CMK (cell line): ENCODE measurements around the gene AANAT.
A peak's percentile ranks its signal among the peaks of the same experiment; 100 is the strongest.

ENCODE experiments used
- DNase-seq: peaks from one replicate; pipeline ENCODE4 v3.0.0-alpha.2; 2010; ENCODE audit warnings: low read depth

The AANAT gene

DNA sequence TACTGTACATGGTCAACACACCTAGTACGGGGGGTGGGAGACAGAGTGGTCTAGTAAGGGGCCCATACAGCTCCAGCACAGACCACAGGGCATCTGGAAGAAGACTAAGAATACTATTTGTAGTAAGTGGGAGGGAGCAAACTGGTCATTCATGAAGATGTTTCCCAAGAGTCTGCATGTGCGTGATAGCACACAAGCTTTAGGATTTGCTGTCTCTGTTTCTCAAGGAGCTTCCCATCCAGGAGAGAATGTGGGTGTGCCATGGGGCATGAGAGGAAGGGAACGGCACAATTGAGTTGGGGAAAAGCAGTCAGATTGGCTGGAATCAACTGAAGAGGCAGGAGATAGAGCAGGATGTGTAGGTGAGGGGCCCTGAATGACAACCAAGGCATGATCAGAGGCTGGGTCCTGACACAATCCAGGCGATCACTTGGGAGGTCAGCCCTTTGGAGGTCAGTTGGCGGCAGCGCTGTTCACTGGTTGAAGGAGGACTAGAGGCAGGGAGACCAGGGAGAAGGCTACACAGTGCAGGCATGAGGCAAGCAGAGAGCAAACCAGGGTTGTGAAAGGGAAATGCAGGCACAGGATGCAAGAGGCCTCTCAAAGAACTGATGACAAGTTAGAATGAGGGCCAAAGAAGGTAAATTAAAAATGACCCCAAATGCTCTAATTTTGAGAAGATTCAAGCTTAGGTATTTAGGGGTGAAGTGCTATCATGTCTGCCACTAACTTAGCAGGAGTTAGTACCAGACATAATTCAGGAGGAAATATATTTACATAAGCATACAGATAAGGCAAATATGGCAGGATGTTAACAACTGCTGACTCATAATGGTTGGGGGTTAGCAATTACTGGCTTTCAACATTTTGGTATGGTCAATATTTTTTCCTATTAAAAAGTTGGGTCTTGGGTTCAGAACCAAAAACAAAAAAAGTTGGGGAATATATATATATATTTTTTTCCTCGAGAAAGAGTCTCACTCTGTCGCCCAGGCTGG is 24.8 kb upstream of the AANAT start:
- DNase-seq = no peak

DNA sequence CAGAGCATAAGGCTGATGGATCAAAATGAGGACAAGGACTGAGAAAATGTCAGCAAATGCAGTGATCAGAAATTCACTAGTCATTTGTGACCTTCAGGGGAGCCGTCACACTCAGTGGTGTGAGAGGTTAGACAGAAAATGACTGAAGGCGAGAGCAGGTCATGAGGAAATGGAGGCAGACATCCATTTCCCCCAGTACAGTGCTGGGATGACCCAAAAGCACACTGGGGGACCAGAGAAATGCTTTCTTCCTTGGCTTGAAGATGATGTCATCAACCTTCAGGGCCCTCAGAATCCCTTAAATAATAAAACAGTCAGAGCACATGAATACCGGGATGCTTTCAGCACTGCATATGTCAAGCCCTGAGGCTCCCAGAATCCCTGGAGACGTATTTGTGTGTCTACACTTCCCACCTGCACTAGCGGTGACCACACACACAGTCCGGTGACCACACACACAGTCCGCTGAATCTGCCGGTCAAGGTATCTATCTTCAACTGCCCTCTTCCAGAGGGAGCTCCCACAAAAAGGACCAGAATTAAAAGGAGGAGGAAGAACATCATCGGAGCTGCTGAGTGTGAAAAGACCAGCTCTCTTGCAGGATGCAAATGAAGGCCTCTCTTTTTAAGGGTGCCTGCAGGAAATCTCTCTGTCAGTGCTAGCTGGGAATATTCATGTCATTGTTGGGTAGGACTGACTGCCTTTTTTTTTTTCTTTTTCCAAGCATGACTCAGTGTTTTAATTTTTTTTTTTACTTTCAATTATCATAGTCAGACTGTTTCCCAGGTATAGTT is 22.7 kb upstream of the AANAT start:
- no peak for DNase-seq

DNA sequence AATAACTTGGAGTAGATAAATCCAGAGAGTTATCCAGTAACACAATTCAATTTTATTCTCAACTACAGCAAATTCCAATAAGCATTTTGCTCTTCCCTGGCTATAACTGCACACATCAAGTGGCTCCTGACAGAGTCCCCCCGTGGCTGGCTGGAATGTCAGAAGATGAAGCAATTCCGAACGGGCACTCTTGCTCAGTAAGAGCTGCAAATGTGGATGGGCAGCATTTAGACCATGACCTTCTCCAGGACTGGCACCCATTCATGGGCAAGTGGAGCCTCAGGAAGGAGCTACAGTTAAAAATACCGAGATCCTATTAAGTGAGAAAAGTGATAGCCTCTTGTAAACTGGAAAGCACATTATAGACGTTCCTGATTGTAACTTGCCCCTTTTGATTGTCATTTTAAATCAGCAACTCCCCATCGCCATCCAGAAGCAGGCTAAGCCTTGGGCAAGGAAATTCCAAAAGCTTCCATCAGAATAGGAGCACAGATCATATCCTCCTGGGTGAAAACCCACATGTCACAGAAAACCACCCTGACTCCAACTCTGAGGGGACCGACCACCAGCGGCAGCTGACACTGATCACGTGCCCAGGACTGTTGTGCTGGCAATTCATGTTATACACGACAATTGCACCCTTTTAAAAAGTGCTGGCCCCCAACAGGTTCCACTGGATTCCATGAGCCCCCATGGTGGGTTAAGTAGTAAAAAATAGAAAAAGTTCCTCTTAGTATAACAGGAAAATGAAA is 21.5 kb upstream of the AANAT start:
- DNase-seq = no peak

DNA sequence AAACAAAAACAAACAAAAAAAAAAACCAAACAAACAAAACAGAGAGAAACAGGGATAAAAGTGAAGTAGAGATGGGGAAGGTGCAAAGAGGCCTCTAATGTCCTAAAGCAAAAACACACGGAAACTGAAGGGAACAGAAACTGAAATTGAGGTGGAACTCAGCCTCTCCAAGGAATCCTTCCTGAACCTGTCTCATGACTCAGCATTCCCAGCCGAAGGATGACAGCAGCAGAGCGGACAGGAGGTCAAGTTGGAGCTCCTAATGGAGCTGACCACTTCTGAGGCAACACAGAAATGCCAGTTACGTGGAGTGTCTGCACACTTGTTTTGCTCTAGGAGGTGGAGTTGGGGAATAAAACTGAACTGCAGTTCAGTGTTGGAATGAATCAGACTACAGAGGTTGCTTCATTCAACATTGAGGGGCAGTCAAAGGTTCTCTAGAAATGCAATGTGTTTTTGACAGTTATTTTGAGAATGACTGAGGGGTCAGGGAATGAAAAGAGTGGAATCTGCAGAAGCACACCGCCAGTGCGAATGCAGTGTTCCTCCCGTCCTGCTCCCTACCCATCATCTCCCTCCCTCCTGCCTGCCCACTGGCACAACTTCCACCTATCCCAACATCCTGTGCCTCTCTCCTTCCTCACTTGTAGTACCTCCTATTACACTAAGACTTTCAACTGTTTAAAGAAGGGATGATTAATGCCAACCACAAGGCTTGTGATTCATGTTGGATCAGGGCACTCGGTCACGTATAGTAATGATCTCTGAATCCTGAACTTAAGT is 20.8 kb upstream of the AANAT start:
- no peak for DNase-seq

DNA sequence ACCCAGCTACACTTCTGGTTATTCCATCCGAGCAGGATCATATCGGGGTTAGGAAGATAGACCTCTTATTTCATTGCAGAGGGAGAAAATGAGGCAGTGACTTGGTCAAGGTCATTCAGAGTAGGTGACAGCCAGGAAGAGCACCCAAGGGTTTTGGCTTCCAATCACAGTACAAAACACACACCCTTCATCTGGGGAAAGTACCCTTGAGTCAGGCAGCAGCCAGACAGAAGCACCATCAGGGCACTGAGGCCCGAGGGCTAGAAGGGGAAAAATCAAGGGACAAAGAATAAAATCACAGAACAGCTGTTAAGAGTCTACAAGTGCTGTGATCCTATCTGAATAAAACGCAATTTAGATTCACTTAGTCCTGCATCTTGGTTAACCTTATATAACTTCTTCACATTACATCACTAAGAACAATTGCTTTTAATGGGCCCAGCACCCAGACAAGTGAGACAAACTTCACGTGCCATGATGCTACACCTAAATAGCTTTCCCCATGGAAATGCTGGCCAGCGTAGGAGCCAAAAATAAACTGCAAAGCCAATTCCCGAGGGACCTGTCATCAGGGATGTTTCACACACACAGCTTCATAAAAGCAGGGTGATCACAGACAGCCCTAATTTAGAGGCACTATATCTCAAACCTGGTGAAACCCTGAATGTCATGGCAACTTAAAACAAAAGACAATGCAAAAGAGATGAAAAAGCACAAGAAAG is 19.3 kb upstream of the AANAT start:
- no peak for DNase-seq

DNA sequence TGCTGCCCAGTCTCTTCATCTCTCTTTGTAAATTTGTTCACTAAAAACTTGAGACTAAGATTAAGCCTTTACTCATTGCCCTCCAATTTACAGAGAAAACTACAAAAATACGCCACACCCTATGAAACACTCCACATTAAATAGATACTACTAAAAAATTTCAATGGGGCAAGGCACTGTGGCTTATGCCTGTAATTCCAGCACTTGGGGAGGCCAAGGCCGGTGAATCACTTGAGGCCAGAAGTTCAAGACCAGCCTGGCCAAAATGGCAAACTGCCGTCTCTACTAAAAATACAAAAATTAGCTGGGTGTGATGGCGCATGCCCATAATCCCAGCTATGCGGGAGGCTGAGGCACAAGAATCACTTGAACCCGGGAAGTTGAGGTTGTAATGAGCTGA is 18.3 kb upstream of the AANAT start:
- DNase-seq = no peak

DNA sequence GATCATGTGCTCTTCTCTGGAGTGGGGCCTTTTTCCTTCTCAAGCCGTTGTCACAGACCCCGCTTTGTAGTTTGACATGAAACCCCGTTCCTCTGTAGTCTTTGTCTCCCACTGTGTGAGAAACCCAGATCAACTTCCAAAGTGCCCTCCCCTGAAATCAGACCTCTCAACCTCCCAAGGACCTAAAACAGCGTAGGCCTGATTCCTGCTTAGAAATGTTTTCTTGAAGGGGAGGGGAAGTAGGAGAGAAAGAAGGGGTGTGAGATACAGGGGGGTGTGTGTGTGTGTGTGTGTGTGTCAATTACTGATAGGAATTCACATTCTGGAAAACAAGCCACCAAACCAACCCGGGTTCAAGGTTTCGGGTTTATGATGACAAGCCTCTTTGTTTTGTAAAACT is 15.9 kb upstream of the AANAT start:
- no peak for DNase-seq

DNA sequence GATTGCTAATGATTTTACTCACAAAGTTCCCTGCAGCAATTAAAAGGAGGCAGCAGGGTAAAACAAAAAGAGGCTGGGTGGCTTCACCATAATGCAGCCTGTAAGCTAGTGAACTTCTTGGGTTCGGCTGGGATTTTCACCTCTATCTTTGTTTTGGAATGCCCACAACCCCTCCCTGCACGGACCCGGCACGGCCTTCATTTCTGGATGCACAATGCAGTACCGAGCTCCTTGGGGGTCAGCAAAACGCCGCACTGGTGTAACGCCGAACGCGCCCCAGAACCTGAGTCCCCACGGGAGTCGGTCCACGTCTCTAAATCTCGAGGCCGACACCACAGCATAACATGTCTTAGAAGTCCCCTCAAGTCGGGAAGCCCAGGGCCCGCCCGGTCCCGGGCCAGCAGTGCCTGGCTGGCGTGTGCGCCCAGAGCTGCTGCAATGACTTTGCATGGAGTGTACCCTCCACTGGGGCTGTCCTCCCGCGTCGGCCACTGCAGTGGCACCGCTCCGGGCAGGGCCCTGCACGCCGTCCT is 15.2 kb upstream of the AANAT start:
- DNase-seq = no peak

DNA sequence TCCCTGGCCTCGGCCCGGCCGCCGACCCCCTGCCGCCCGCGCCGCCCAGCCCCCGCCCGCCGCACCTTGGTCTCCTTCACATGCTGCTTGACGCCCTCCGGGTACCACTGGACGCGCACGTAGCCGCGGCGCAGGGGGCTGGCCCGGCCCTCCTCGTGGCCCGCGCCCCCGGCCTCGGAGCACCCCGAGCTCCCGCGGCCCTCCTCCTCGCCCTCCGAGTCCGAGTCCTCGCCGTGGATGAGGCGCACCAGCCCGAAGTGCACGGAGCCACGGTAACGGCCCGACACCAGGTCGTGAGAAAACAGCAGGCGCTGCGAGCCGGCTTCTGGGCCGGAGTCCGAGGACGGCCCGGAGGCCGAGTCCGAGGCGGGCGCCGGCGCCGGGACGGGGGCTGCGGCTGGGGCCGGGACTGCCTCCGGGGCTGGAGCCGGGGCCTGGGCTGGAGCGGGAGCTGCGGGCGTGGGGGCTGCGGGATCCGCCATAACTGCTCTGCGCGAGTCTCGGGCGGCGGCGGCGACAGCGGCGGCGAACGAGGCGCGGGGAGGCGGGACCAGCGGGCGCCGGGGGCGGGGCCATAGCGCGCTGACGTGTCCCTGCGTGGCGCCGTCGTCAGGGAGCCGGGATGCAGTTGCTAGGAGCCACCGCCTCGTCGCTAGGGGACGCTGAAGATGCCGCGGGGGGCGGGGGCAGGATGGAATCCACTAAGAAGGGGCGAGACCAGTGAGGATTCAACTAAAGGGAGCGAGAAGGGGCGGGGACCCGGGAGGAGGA is 14.6 kb upstream of the AANAT start, which contains the start of gene UBE2O:
TSS of gene UBE2O (minus strand) at position 493 of the 771 bp plus-strand sequence. CDS start at position 482, 11 bp downstream.
- DNase-seq = peak; percentile 89

DNA sequence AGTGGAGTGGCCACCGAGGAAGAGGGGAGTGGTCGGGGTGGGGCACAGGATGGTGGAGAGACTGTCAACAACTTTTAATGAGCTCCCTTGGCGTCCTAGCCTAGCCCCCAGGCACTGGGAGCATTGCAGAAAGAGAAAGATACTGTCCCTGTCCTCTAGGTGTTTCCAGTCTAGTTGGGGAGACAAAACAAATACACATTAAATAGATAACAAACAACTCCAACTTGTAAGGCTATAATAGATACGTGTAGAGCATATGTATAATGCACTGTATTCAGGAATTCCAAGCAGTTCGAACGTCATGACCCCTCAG is 14.0 kb upstream of the AANAT start:
- no peak for DNase-seq

DNA sequence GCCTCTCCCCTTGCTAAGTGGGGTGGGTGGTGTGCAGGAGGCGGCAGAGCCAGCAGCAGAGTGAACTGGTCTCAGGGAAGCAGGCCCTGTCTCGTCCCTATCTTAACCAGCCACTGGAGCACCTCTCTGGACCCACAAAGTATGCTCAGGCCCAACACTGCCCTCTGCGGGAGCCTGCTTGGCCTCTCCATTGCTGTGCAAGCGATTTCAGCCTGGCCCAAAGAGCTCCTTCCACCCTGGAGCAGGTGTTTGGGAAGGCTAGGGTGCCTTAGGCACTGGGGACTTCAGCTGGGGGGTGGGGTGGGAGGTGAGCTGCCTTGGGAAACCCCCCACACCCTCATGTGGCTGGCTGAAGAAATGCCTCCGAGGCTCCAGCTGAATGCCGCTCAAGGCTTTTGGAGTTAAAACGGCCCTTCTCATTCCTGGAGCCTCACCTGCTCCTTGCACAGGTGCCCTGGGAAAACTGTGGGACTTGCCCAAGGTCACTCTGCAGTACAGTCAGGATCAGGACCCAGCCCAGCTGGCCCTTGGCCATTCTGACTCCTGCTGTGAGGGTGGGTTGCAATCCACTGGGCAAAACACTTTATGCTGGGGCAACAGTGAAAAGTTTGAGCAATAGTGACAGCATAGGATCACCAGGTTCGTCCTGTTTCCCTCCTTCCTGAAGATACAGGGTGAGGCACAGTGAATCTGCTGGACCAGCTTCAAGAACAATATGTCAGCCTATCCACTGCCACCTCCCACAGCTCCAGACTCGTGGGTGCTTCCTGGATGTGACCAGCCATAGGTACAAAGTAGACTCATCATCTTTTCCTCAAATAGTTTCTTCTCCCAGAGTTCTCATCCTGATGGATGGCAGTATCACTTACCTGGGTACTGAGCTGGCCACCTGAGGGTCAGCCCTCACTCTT is 8.6 kb upstream of the AANAT start:
- DNase-seq = no peak

DNA sequence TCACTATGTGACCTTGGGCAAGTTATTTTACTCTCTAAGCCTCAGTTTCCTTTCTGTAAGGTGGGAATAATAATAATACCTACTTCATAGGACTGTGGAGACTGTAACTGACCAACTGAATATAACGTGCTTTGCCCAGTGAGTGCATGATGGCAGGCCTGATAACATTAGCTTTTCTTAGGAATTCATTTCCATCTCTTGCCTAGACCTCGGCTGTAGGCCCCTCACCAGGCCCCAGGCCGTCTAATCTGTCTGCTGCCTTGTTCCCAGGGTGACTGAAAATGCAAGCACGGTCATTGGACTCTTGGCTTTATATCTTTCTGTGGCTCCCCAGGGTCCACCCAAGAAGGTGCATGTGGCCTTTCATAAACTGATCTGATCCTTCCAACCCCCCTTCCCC is 7.7 kb upstream of the AANAT start:
- no peak for DNase-seq

DNA sequence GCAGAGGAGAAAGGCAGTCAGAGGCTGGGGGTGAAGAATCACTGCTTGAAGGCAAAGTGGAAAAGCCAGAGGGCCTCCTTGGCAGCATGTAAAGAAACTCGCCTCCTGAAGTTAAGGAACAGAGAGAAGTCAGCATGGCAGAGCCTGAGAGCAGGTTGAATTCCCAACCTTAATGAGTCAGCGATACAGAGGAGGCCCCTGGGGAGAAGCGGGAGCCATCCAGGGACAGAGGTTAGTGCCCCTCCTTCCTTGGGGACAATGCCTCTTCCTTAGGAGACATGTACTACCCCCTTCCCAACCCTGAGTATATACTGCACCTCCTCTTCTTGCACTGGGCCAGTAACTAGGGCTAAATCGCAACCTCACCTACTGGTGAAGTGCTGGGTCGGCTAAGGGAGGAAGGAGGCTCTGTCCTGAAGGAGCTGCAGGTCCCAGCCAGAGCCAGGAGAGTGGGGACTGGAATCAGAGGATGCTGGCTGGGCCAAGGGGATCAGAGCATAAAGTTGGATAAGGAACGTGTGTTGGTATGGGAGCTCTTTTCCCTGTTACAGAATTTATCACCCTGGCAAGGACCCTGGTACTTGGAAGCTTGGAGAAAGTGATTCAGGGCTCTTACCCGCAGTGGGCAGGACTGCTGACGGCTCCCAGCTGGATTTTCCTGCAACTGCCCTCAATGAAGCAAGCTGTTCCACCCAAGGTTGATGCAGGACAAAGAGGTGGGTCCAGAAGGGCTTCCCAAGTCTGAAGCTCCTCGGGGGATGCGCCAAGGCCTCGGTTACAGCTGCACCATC is 5.4 kb upstream of the AANAT start:
- DNase-seq = no peak

DNA sequence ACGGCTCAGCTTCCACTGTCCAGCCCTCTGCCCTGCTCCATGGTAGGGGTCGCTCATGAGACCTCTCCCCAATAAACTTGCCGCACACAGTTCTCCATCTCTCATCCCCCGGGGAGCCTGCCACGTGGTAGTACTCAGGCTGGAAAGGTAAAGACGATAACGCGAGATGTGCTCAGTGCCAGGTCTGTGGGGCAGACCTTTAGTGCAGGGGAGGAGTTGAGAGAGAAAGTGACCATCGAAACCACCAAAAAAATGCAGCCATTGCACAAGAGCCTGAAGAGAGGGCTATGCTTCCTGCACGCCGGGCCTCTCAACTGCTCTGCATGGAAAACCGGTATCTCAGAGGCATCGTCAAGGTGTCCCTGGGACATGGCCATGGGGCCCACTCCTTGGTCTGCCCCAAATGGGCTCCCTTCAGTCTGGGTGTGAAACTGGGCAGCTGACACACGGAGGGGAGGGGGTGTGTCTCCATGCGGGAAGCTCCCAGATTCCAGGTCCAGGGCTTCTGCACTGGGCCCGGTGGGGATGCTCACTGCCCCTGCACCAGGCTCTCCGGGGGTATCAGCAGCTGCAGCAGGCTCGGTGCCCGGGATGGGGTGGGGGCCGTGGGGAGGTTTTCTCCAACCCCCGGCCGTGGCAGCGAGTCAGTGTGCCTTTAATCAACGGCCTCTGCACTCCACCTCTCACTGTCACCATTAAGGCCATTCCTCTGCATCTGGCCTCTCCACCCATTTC is 4.7 kb upstream of the AANAT start:
- no peak for DNase-seq

DNA sequence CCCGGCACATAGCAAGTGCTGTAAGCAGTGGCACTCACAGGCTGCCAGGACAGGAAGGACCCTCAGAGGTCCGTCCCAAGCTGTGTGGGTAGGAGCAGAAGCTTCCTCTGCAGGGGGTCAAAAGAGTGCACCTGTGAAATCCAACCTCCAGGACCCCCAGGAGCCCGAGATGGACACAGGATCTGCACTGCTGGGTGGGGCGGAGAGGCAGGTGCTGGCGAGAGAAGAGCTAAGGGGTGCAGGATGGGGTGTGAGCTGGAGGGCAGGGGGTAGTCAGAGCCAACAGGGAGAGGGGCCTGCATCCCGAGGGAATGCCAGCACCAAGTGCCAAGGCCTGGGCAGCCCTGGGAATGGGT is 650 bp upstream of the AANAT start:
- DNase-seq = no peak

DNA sequence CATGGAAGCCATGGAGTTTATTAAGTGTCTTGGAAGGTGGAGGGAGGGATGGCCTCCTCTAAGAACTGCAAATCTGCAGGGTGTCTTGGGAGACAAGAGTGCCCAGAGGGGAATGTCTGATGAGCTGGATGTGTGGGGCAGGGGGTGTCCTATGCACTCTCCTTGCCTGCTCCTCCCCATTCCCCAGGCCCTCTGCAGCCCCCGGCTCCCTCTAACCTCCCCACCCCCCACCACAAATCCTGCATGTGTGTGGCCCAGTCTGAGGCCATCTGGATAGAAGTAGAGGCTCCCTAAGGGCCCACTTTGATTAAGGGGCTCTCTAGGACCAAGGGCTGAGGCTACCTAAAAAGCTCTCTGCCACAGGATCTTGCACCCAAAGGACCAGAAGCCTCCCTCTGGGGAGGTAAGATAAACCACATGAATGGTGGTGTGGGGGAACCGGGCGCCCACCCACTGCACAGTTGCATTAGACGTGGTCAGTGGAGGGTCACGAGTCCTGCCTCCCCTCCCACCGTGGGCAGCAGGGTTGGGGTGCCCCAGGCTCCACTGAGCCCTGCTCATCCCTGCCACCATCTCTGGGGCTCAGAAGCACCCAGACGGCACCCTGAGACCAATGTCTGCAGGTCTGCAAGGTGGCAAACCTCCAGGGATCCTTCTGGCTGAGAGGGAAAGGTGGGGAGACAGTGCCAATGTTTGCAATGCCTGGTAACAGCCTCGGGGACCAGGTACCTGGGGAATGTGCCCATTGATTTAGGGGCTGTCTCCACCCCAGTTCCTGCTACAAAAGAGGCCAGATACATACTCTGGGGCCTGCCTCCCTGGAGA is 618 bp downstream of the AANAT start:
- no peak for DNase-seq

DNA sequence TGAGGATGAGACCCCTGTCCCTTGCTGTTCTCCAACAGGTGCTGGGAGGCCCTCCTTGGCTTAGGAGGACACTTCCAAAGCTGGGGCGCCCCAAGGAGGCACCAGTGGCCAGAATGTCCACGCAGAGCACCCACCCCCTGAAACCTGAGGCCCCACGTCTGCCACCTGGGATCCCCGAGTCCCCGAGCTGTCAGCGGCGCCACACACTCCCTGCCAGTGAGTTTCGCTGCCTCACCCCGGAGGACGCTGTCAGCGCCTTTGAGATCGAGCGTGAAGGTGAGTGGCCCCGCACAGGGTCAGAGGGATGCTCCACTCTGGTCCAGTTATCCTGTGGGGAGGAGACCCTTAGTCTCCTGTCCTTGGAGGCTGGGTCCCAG is 1.2 kb downstream of the AANAT start:
- no peak for DNase-seq
